C4-2B (cell line): Measurements from ENCODE around the gene ARMH4.

Experiments
- ZFX ChIP-seq: fragments of 450-650 bp; IDR thresholded peaks from 2 replicates; pipeline ENCODE4 v1.6.1; 2017
- TF ChIP-seq, protein P1 (sequence below): fragments of 450-650 bp; conservative IDR thresholded peaks from 2 replicates; pipeline ENCODE4 v1.5.1; 2017; ENCODE audit warnings: mild to moderate bottlenecking

DNA sequence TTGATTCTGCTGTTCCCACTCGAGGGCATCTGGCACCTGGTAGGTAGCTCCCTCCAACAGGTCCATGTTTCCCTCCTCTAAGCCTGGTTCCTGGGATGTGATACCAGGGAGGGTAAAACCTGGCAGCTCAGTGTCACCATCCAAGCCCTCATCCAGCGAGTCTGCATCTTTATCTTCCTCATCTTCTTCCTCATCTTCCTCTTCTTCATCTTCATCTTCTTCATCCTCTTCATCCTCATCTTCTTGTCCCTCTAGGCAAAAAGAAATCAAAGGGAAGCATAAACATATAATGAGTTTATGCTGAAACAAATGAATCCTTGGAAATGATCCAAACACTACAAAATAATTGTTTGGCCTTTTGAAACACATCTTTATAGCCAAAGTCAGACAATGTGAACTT, 55.3 kb downstream of the ARMH4 start:
- TF ChIP-seq, protein P1, sequence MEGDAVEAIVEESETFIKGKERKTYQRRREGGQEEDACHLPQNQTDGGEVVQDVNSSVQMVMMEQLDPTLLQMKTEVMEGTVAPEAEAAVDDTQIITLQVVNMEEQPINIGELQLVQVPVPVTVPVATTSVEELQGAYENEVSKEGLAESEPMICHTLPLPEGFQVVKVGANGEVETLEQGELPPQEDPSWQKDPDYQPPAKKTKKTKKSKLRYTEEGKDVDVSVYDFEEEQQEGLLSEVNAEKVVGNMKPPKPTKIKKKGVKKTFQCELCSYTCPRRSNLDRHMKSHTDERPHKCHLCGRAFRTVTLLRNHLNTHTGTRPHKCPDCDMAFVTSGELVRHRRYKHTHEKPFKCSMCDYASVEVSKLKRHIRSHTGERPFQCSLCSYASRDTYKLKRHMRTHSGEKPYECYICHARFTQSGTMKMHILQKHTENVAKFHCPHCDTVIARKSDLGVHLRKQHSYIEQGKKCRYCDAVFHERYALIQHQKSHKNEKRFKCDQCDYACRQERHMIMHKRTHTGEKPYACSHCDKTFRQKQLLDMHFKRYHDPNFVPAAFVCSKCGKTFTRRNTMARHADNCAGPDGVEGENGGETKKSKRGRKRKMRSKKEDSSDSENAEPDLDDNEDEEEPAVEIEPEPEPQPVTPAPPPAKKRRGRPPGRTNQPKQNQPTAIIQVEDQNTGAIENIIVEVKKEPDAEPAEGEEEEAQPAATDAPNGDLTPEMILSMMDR = no peak
- no peak for TF ChIP-seq ZFX
